Left lobe of liver (tissue), 2 donors: ENCODE results near the gene SUGCT. TPM values are rescaled to one million over a fixed set of nuclear protein-coding genes. Genes with fewer than 3 reads are reported as not detected.

ENCODE experiments used
- ATAC-seq: fragments of 200-7000 bp; cut with Tn5 transposase; one replicate; pipeline ENCODE4 v1.9.1; 2020; ENCODE audit warnings: mild to moderate bottlenecking, moderate library complexity
- DNase-seq: peaks from one replicate; pipeline ENCODE4 v3.0.0-alpha.2; 2020; ENCODE audit warnings: low spot score
- total RNA-seq: library from RNA; stranded (reverse); gene quantifications from one replicate; pipeline ENCODE4 v1.2.1, GENCODE V29; 2021
- donor health status: DM: no; HTN: no; CAD: no; lungs with moderate emphysema.
- donor health status: DM: no; HTN: yes; CAD: no.

The SUGCT gene
- total RNA-seq, 1 donor from 2014 or later, result 14.3 TPM

DNA sequence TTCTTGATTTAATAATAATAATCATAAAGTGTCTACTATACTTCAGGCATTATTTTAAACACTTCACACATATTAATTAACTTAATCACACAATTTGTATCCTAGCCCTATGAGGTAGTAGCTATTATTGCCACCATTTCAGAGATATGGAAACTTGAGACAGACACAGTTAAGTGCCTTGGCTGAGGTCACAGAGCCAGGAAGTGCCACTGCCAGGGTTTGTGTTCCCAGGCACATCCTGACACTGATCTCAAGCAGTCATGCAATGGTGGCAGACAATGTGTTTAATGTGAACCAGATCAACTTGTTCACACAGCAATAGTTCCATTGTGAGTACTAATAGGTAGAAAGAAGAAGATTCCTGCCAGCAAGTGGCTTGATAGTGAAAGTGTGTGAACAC is 666.0 kb downstream of the SUGCT start:
- no peak for DNase-seq
- ATAC-seq, result no peak

DNA sequence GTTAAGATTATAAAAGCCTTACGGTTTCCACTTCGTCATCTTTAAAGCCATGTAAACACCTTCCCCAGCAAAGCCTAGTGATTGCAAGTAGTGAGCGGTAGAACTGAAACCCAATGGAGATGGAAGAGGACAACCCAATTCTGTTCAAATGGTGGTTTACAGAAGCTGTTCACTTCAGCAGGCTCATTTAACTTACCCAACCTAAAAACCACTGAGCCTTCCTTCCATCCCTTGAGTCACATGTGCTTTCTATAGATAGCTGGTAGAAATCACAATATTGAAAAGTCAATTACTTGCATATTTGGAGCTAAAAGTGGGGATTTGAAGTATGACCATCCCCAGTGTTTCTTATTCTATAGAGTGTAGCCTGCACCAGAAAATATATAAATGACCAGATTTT is 667.7 kb downstream of the SUGCT start:
- ATAC-seq (no peak), DNase-seq (no peak)

GRCh38 chr7:40804477-40805215 is 669.8 kb downstream of the SUGCT start:
- ATAC-seq, result no peak
- no peak for DNase-seq

GRCh38 chr7:40805361-40805760 is 670.6 kb downstream of the SUGCT start:
- DNase-seq (no peak), ATAC-seq (no peak)

DNA sequence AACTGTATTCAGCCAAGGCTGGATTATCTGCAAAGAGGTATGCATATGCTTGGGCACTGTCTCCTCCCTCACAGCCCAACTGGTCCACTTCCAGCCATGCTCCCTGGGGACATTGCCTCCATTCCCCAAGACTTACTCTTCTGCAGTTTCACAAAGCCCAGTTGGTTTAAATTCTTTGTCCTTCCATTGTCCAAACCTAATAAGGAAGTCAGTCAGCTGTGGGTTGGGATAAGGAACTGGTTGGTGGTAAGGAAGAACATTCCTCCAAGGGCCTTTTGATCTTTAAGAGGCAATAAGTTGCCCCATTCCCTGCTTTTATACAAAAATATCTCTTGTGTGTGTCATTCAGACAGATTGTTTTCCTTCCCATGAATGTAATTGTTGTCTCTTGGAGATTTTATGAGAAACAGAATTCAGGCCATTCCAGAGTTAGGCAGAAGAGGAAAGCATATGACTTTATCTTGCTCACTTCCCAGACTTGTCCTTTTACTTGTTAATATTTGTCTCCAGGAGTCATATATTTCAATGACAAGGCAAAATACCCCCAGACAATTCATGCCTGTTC is 673.7 kb downstream of the SUGCT start:
- no peak for DNase-seq
- ATAC-seq, result no peak

DNA sequence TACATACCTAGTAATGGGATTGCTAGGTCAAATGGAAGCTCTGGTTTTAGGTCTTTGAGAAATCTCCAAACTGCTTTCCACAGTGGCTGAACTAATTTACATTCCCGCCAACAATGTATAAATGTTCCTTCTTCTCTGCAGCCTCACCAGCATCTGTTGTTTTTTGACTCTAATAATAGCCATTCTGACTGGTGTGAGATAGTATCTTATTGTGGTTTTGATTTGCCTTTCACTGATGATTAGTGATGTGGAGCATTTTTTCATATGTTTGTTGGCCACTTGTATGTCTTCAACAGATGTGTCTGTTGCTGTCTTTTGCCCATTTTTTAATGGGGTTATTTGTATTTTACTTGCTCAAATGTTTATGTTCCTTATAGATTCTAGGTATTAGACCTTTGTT is 675.5 kb downstream of the SUGCT start:
- DNase-seq (no peak), ATAC-seq (no peak)

GRCh38 chr7:40811666-40812065 is 676.9 kb downstream of the SUGCT start:
- DNase-seq (no peak), ATAC-seq (no peak)

GRCh38 chr7:40815022-40815421 is 680.2 kb downstream of the SUGCT start:
- DNase-seq, result no peak
- no peak for ATAC-seq

- DNase-seq, result no peak
- ATAC-seq, result no peak
Observed at GRCh38 chr7:40815512-40815911, 680.7 kb downstream of the SUGCT start.

- DNase-seq, result no peak
- no peak for ATAC-seq
Observed at GRCh38 chr7:40822861-40823260, 688.1 kb downstream of the SUGCT start.

- ATAC-seq, result no peak
- DNase-seq, result no peak
Observed at GRCh38 chr7:40824461-40824860, 689.7 kb downstream of the SUGCT start.

DNA sequence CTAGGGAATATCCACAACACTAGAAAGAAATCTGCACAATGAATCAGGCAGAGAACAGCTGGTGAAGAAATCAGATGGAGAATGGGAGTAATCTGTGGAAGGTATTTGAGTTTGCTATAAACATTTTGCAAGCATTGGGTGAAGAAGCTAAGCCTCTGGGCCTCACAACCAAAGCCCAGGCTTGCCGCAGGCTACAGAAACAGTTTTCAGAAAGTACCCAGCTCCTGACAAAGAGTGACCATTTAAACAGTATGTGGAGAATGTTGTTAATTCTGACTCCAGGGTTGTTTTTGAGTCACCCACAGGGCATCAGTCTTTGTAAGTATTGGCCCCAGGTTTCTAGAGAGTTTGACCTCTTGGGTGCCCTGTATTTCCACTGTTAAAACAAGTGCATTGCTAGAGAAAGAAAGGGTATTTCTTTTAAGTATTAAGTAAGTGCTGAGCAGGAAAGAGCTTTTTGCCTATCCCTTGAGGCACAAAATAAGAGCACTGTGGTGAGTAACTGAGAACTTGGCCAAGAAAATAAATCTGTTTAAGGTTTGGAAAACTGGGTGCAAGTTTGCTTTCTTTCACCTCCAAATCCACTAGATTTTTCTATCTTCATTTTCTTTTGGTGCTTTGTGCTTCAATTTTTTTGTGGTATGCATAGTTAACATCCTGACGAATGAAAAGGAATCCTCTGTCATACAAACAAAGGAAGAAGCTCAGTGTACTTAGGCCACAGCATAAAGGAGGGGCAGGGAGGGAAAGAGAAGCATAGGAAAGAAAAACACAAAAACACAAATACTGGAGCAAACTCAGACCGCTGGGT is 691.8 kb downstream of the SUGCT start:
- ATAC-seq, result no peak

GRCh38 chr7:40827222-40828085 is 692.6 kb downstream of the SUGCT start:
- ATAC-seq, result no peak
- DNase-seq, result no peak

More for the DNA sequence above, 691.8 kb downstream of the SUGCT start:
- no peak for DNase-seq

DNA sequence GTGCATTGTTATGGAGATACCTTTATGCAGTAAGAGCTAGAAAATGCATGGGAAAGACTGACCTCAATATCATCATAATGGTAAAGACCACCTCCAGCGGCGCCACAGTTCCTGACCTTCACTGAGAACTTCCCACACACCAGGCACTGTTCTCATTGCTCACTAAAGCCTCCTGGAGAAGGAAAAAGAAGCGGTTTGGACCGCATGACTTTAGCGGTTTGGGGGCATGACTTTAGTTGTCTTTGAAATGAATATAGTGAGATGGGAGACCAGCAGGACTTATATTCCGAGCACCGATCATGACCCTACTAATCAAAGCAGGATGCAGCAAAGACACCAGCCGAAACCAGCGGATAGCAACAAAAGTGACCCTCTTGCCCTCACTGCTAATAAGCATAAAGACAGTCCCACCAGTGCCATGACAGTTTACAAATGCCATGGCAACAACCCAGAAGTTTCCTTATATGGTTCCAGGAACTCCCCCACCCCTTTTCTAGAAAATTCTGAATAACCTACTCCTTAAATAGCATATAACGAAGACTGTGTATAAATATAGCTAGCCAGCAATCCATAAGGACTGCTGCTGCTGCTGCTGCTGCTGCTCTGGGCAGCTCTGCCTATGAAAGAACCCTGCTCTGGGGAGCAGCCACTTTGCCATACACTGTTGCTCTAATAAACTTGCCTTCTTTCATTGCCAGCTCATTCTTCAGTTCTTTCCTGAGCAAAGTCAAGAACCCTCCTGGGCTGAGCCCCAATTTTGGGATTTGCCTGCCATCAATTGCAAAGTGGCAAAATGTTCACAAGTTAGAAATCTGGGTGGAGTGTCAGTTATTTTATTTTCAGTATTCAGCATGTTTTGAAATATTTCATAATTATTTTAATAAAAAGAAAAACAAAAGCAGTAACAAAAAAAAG is 694.1 kb downstream of the SUGCT start:
- DNase-seq, result no peak
- ATAC-seq, result no peak

DNA sequence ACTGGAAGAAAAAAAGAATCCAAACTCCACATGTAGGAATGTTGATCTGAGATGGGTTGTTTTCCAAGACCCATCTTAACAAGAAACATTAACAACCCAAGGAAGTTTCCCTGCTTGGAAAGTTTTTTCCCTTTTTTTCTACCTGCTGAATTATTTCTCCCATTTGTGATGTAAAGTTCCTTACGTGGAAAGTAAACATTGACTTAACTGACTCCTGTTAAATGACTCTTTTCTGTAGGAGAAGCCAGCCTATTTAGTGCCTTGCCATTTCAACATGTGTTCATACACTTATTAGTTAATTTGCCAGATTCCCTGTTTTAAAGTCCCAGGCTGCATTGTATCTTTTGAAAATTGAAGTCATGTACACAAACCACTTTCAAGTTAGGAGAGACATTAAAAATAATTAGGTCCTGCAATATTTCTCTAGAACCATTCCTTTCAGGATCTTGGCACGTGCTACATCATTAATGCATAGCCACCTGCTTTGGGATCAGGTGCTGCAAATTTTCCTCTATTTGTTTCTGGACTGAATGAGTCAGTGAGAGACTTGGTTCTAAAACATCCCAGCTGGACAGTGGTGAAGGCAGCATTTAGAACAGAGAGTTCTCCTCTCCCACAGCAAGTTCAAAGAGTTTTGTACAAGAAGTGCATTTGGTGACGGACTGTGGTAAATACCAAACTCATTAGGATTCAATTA is 698.5 kb downstream of the SUGCT start:
- no peak for ATAC-seq
- no peak for DNase-seq

DNA sequence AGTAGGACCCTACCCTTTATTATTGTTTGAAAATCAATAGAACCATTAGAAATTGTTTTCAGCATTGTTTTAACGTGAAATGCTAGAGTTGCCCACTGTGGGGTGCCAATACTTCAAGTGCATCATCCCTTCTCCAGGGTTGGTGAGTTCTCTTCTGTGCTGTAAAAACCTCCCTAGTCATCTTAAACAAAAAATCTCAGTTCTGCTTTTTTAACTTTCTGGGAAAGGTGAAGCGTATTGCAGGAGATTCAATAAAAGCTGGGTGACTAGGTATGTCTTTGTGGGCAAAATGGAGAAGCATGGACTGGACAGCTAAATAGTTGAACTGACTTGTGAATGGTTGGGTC is 699.1 kb downstream of the SUGCT start:
- no peak for DNase-seq
- no peak for ATAC-seq

- DNase-seq (no peak), ATAC-seq (no peak)
Observed at GRCh38 chr7:40836218-40836617, 701.4 kb downstream of the SUGCT start.

DNA sequence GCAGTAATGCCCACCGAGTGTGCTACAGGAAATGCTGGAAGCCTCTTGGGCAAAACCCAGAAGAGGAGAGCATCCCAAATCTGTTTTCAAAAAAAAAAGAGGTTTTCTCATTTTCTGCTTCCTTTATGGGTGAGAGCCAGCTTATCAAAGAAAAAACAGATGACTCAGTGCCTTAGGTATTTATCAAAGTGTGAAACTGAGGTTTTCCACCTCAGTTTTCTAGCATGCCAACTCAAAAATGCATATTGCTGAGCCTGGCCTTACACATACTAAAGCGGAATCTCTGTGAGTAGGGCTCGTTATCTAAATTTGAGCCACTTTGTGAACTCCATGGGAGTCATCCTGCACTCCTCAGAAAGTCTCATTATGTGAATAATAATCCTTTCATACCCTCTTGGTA is 705.1 kb downstream of the SUGCT start:
- DNase-seq, result no peak
- ATAC-seq, result no peak

DNA sequence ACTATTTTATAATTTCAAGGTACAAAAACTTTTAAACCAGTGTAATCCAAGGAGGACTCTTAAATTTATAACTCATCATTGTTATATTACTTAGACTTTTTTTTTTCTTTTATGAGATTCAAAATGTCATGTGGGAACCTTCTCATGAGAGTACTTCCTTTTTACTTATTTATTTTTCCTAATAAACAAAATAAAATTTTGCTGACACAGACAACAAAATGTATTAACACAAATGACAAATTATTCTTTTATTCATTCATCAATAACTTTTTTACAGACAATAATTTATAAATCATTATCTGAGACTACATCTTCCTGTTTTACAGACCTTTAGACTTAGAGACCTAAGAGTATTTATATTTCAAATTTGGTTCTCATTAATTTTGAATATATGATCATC is 706.2 kb downstream of the SUGCT start:
- DNase-seq (no peak), ATAC-seq (no peak)

- no peak for DNase-seq
- ATAC-seq, result no peak
Observed at GRCh38 chr7:40842641-40843040, 707.8 kb downstream of the SUGCT start.
